ENCODE data around the gene STAG3. TPM values are rescaled to one million over a fixed set of nuclear protein-coding genes. Genes with fewer than 3 reads are reported as not detected.
A peak's percentile ranks its signal among the peaks of the same experiment; 100 is the strongest.

STAG3 gene
- total RNA-seq, 1 donor from 2014 or later: 42.4 TPM

DNA sequence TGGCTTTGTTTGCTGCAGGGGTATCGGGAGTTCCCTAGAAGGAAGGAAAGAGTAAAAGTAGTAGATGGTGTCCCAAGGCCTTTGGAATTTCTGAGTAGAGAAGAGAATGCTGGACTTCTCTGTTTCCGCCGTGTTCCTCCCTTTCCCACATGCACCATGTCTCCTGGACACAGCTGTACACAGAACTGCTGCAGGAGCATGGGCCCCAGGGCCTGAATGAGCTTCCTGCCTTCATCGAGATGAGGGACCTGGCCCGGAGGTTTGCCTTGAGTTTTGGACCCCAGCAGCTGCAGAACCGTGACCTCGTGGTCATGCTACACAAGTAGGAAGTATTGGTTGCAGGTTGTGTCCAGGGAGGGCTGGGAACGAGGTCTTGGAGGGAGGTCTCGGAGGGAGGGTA is 26.7 kb downstream of the STAG3 start:
- ChIA-PET POLR2A (interaction anchor here (0.8 to 3.8 kb wide), 2 partner anchors 11 to 46 kb away, joined by 4 to 13 read pairs; partner anchors contain the start of gene TRAPPC14), CTCF (interaction anchor here (2.0 kb wide), 1 partner anchor 13 kb away, joined by 6 read pairs; no protein-coding TSS in a partner anchor)
- DNase-seq: no peak
- no peak for ATAC-seq (ENCODE audit: low read depth)
- H3K27ac Mint-ChIP-seq: peak overlapping the region; percentile 5
- H3K4me1 Mint-ChIP-seq: peaks cover 53% of the 10 kb centered on the region
- TF ChIP-seq, protein P1, sequence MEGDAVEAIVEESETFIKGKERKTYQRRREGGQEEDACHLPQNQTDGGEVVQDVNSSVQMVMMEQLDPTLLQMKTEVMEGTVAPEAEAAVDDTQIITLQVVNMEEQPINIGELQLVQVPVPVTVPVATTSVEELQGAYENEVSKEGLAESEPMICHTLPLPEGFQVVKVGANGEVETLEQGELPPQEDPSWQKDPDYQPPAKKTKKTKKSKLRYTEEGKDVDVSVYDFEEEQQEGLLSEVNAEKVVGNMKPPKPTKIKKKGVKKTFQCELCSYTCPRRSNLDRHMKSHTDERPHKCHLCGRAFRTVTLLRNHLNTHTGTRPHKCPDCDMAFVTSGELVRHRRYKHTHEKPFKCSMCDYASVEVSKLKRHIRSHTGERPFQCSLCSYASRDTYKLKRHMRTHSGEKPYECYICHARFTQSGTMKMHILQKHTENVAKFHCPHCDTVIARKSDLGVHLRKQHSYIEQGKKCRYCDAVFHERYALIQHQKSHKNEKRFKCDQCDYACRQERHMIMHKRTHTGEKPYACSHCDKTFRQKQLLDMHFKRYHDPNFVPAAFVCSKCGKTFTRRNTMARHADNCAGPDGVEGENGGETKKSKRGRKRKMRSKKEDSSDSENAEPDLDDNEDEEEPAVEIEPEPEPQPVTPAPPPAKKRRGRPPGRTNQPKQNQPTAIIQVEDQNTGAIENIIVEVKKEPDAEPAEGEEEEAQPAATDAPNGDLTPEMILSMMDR (IDR thresholded peaks at IDR 0.05): no peak
- no peaks in the 10 kb centered on the region for H3K9me3 Mint-ChIP-seq
- H3K4me3 Mint-ChIP-seq: no peak overlapping the region
- intact Hi-C loops (cut with micrococcal nuclease): no loop called here
- H3K36me3 Mint-ChIP-seq (ENCODE audit: low read depth): peaks cover 10% of the 10 kb centered on the region
- no peaks in the 10 kb centered on the region for H3K27me3 Mint-ChIP-seq

DNA sequence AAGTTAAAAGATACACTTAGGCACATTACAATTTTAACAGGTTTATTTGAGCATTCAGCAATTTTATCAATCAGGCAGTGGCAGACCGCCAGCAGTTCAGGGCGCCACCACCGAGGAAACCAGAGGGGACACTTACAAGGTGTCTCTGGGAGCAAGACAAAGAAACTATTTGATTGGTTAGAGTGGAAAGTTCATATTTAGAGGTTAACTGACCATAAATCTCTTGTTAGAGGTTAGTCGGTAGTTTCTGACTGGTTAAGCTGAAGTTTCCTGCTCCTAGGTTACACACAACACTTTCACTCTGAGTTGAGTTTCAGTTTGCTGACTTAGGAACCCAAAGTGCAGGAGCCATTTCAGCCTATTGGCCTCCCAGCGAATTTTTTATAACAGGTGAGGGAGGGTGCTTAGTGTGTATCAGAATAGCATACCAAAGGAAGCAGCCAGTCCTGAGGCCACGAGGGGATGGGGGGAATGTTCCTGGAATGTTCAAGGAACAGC is 31.2 kb downstream of the STAG3 start:
- Mint-ChIP-seq H3K4me3 (peak overlapping the region; percentile 64), H3K36me3 (ENCODE audit: low read depth) (peaks cover 14% of the 10 kb centered on the region), H3K27ac (peak overlapping the region; percentile 82), H3K4me1 (peaks cover 67% of the 10 kb centered on the region), H3K27me3 (no peaks in the 10 kb centered on the region), H3K9me3 (no peaks in the 10 kb centered on the region)
- peak; percentile 61 for ATAC-seq (ENCODE audit: low read depth)
- ChIA-PET POLR2A (interaction anchor here (0.8 to 4.3 kb wide), 7 partner anchors 8 to 76 kb away, joined by 3 to 50 read pairs (median 6); partner anchors contain the start of gene LAMTOR4), CTCF (interaction anchor here (5.5 kb wide), 1 partner anchor 19 kb away, joined by 30 read pairs; no protein-coding TSS in a partner anchor)
- TF ChIP-seq, protein P1 (IDR thresholded peaks at IDR 0.05): no peak
- intact Hi-C loops (cut with micrococcal nuclease): no loop called here
- DNase-seq: no peak

DNA sequence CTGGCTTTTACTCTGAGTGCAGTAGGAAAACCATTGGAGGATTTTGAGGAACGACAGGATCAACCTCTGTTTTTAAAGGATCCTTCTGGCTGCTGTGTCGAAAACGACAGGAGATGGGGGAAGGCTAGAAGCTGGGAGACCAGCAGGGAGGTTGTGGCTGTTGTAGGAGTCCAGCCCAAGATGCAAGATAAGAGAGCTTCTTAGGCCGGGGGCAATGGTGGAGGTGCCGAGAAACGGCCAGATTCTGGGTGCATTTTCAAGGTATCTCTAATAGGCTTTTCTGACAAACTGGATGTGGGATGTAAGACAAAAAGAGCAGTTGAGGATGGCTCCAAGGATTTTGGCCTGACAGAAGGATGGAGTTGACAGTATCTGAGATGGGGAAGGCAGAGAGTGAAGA is 31.8 kb downstream of the STAG3 start:
- DNase-seq: no peak
- H3K36me3 Mint-ChIP-seq (ENCODE audit: low read depth): peaks cover 10% of the 10 kb centered on the region
- CTCF ChIA-PET: interaction anchor here (5.5 kb wide), 1 partner anchor 20 kb away, joined by 30 read pairs; no protein-coding TSS in a partner anchor
- TF ChIP-seq, protein P1 (IDR thresholded peaks at IDR 0.05): no peak
- intact Hi-C loops (cut with micrococcal nuclease): no loop called here
- H3K9me3 Mint-ChIP-seq: no peaks in the 10 kb centered on the region
- H3K27me3 Mint-ChIP-seq: no peaks in the 10 kb centered on the region
- H3K4me3 Mint-ChIP-seq: no peak overlapping the region
- POLR2A ChIA-PET: interaction anchor here (1.1 to 4.3 kb wide), 7 partner anchors 10 to 159 kb away, joined by 3 to 50 read pairs (median 6); partner anchors contain the start of gene LAMTOR4
- no peak for ATAC-seq (ENCODE audit: low read depth)
- peak overlapping the region; percentile 82 for H3K27ac Mint-ChIP-seq
- H3K4me1 Mint-ChIP-seq: peaks cover 68% of the 10 kb centered on the region

DNA sequence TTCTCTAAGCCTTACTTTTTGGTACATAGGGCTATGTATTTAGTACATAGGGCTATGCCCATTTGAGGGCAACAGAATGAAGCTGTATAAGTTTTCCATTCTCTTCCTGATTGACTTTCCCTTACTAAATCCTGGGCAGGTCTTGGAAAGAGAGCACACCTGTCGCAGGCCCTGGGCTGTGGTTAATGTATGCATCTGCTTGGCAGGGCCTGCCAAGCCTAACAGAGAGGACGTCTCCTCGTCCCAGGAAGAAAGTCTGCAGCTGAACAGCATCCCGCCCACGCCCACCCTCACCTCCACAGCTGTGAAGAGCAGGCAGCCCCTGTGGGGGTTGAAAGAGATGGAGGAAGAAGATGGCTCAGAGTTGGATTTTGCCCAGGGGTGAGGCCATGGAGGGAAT is 33.1 kb downstream of the STAG3 start:
- ATAC-seq (ENCODE audit: low read depth): no peak
- ChIA-PET POLR2A (interaction anchor here (0.7 to 4.3 kb wide), 12 partner anchors 8 to 218 kb away, joined by 3 to 50 read pairs (median 6); partner anchors contain the start of genes LAMTOR4, TRAPPC14 and ZCWPW1), CTCF (interaction anchor here (1.0 to 5.5 kb wide), 6 partner anchors 8 to 78 kb away, joined by 3 to 30 read pairs (median 6); no protein-coding TSS in a partner anchor)
- peaks cover 81% of the 10 kb centered on the region for H3K4me1 Mint-ChIP-seq
- no peaks in the 10 kb centered on the region for H3K9me3 Mint-ChIP-seq
- DNase-seq: no peak
- TF ChIP-seq, protein P1 (IDR thresholded peaks at IDR 0.05): no peak
- H3K4me3 Mint-ChIP-seq: peak overlapping the region; percentile 82
- peaks cover 8% of the 10 kb centered on the region for H3K36me3 Mint-ChIP-seq (ENCODE audit: low read depth)
- H3K27ac Mint-ChIP-seq: peak overlapping the region; percentile 96
- H3K27me3 Mint-ChIP-seq: no peaks in the 10 kb centered on the region
- intact Hi-C loops (cut with micrococcal nuclease): loop anchor here (1.0 to 5.0 kb wide), 3 partner anchors 11 to 34 kb away; partner anchors contain the start of genes GPC2 and STAG3

DNA sequence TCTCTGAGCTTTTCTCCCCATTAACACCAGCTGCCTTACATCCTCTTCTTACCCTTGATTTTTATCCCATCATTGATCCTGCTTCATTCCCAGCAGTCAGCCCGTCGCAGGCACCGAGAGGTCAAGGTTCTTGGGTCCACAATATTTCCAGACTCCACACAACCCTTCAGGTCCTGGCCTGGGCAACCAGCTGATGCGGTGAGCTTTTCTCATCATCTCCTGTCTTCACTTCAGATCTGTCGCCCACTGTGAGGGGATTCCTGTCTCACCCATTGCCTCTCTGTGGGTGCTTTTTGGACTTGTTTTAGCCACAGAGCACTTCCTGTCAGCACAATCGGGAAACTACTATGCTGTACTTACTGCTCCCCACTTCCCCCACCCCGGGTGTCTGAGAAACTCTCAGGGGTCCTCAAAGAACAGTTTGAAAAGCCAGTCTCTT is 33.6 kb downstream of the STAG3 start:
- Mint-ChIP-seq H3K4me1 (peaks cover 85% of the 10 kb centered on the region), H3K36me3 (ENCODE audit: low read depth) (peaks cover 8% of the 10 kb centered on the region), H3K27ac (peak overlapping the region; percentile 96), H3K27me3 (no peaks in the 10 kb centered on the region), H3K4me3 (peak overlapping the region; percentile 82), H3K9me3 (no peaks in the 10 kb centered on the region)
- intact Hi-C loops (cut with micrococcal nuclease): loop anchor here (1.0 to 5.0 kb wide), 3 partner anchors 11 to 34 kb away; partner anchors contain the start of genes GPC2 and STAG3
- POLR2A ChIA-PET: interaction anchor here (0.6 to 4.3 kb wide), 13 partner anchors 9 to 217 kb away, joined by 3 to 50 read pairs (median 7); partner anchors contain the start of genes LAMTOR4, TRAPPC14 and ZCWPW1
- TF ChIP-seq, protein P1 (IDR thresholded peaks at IDR 0.05): no peak
- DNase-seq (no peak), ATAC-seq (ENCODE audit: low read depth) (peak; percentile 76)
- CTCF ChIA-PET: interaction anchor here (1.0 to 5.5 kb wide), 6 partner anchors 8 to 79 kb away, joined by 3 to 30 read pairs (median 6); no protein-coding TSS in a partner anchor
